RWPE1 (cell line): ENCODE data around the gene POU2F1.

Source experiments
- CTCF ChIA-PET: fragments of 350-600 bp; sonication (Branson Sonifier 250); formaldehyde crosslinking; extraction: SDS; loops from one replicate; lab custom pipeline; 2021; lab: Yijun Ruan, JAX
- POLR2A ChIA-PET: fragments of 400-600 bp; formaldehyde crosslinking; extraction: SDS; loops from one replicate; lab custom pipeline; 2020; ENCODE audit warnings: antibody characterized with exemption; ENCODE audit not compliant: low non-redundant PET; lab: Yijun Ruan, JAX
- DNase-seq: peaks from one replicate; pipeline ENCODE4 v3.0.0; 2012; ENCODE audit warnings: low spot score
- H3K27ac ChIP-seq: fragments of 450-650 bp; 2 replicates; pipeline ENCODE4 v1.5.1; 2017
- CTCF ChIP-seq: fragments of 450-650 bp; conservative IDR thresholded peaks from 2 replicates; pipeline ENCODE4 v1.5.1; 2017; ENCODE audit warnings: low read depth, mild to moderate bottlenecking

POU2F1 gene

GRCh38 chr1:167322483-167322882, 101.8 kb downstream of the POU2F1 start:
- POLR2A ChIA-PET, result no interaction called here
- CTCF ChIA-PET, result no interaction called here
- H3K27ac ChIP-seq, result no peak overlapping the region
- DNase-seq, result no peak
- TF ChIP-seq CTCF, result no peak

- POLR2A ChIA-PET, result no interaction called here
- no peak for TF ChIP-seq CTCF
- H3K27ac ChIP-seq, result no peak overlapping the region
- no peak for DNase-seq
- CTCF ChIA-PET, result no interaction called here
Observed at GRCh38 chr1:167325151-167325550, 104.5 kb downstream of the POU2F1 start.

GRCh38 chr1:167328306-167328815, 107.7 kb downstream of the POU2F1 start:
- no peak overlapping the region for H3K27ac ChIP-seq
- DNase-seq, result no peak
- TF ChIP-seq CTCF, result no peak
- ChIA-PET POLR2A (no interaction called here), CTCF (no interaction called here)

- no peak for TF ChIP-seq CTCF
- ChIA-PET CTCF (interaction anchor here (1.4 kb wide), 1 partner anchor 14 kb away, joined by 6 read pairs; no protein-coding TSS in a partner anchor), POLR2A (no interaction called here)
- no peak for DNase-seq
- no peak overlapping the region for H3K27ac ChIP-seq
Observed at GRCh38 chr1:167328816-167329483, 108.3 kb downstream of the POU2F1 start.

- TF ChIP-seq CTCF, result no peak
- ChIA-PET POLR2A (no interaction called here), CTCF (interaction anchor here (0.6 kb wide), 2 partner anchors 127 to 1620 kb away, joined by 3 to 4 read pairs; no protein-coding TSS in a partner anchor)
- H3K27ac ChIP-seq, result no peak overlapping the region
- DNase-seq, result no peak
Observed at GRCh38 chr1:167330601-167331293, 110.1 kb downstream of the POU2F1 start.

GRCh38 chr1:167331650-167332049, 111.0 kb downstream of the POU2F1 start:
- TF ChIP-seq CTCF, result no peak
- H3K27ac ChIP-seq, result no peak overlapping the region
- no peak for DNase-seq
- ChIA-PET CTCF (no interaction called here), POLR2A (no interaction called here)
